HFFc6 (cell line): ENCODE measurements around the gene MTCH1. TPM values are rescaled to one million over a fixed set of nuclear protein-coding genes. Genes with fewer than 3 reads are reported as not detected.

ENCODE experiments used
- DNase-seq: peaks from one replicate; pipeline ENCODE4 v3.0.0-alpha.2; 2018
- H3K27ac Mint-ChIP-seq: 2 replicates; pipeline ENCODE4 v1.8.0; 2020; ENCODE audit warnings: mild to moderate bottlenecking, mixed read lengths
- H3K27me3 Mint-ChIP-seq: 2 replicates; pipeline ENCODE4 v1.8.0; 2021; ENCODE audit warnings: mild to moderate bottlenecking, moderate library complexity, mixed read lengths; ENCODE audit not compliant: insufficient read depth
- H3K36me3 Mint-ChIP-seq: 2 replicates; pipeline ENCODE4 v1.8.0; 2021; ENCODE audit warnings: low read depth, mixed read lengths
- H3K4me1 Mint-ChIP-seq: 2 replicates; pipeline ENCODE4 v1.8.0; 2020; ENCODE audit warnings: low read depth, mixed read lengths
- H3K4me3 Mint-ChIP-seq: 2 replicates; pipeline ENCODE4 v1.8.0; 2020; ENCODE audit warnings: mild to moderate bottlenecking, moderate library complexity, mixed read lengths
- H3K9me3 Mint-ChIP-seq: 2 replicates; pipeline ENCODE4 v1.8.0; 2020; ENCODE audit warnings: mild to moderate bottlenecking, mixed read lengths
- CTCF ChIP-seq: fragments of 200-600 bp; sonication (generic); IDR thresholded peaks from 2 replicates; pipeline ENCODE4 v1.5.0; 2021; ENCODE audit warnings: antibody characterized with exemption, mild to moderate bottlenecking
- total RNA-seq, 6 experiments: library from RNA; stranded (reverse); fragmentation: NEBNext Ultra II Directional; extraction: Animal tissue kit (Norgen Biotek cat#: 25700); gene quantifications; 2 replicates in 1 of 6; 3 replicates in 5 of 6; pipeline ENCODE4 v1.2.3, GENCODE V29; 2021

MTCH1 gene
- total RNA-seq, 6 experiments from 2014 or later = 263 to 301 (median 281) TPM

- Mint-ChIP-seq H3K27ac (no peak overlapping the region), H3K4me1 (peaks cover 17% of the 10 kb centered on the region), H3K4me3 (no peak overlapping the region), H3K27me3 (no peaks in the 10 kb centered on the region; the same call in 1 of the 2 replicates), H3K36me3 (peaks cover 38% of the 10 kb centered on the region; the same call in 1 of the 2 replicates), H3K9me3 (no peaks in the 10 kb centered on the region)
- TF ChIP-seq CTCF = no peak
- no peak for DNase-seq
These were observed 10.6 kb downstream of the MTCH1 start for GRCh38 chr6:36975231-36976006.

DNA sequence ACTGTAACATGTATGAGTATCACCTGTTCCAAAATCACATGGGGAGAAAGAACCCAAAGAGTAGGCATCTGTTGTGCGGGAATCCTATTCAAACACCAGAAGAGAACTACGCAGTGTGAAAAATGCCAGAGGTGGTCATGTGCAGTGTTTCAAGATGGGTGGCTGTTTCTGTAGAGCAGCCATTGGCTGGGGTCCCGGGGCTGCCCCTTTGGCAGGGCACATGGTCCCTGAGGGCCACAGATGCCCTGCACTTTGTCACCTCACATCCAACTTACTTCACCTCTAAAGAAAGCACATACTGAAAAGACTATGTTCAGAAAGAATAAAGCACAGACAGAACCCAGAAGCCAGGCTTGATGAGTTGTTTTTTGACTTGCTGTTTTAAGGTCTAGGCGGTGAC lies 12.3 kb downstream of the MTCH1 start:
- H3K36me3 Mint-ChIP-seq = peaks cover 42% of the 10 kb centered on the region
- H3K4me3 Mint-ChIP-seq = no peak overlapping the region
- H3K27me3 Mint-ChIP-seq = no peaks in the 10 kb centered on the region; the same call in 1 of the 2 replicates

DNA sequence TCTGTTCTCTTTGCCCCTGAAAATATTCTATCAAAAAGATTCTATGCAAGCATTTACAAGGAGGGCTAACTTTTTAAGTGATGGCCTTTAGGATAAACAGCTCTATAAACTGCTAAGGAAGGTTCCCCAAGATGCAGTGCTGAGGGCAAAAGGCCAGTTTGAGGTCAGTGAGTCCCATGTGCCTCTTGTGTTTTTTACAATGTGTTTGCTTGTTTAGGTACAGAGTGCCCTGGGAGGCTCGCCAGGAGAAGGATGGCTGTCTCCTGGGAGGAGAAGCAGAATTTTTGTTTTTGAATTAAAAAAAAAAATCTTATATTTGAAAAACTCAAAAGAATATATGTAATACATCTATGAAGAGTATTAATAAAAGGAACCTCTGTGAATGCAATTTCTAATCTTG lies 12.8 kb downstream of the MTCH1 start:
- no peak overlapping the region for H3K27ac Mint-ChIP-seq
- no peaks in the 10 kb centered on the region; the same call in 1 of the 2 replicates for H3K27me3 Mint-ChIP-seq
- no peak overlapping the region for H3K4me3 Mint-ChIP-seq
- no peaks in the 10 kb centered on the region for H3K9me3 Mint-ChIP-seq
- H3K4me1 Mint-ChIP-seq = no peaks in the 10 kb centered on the region
- DNase-seq = no peak
- no peak for TF ChIP-seq CTCF
- peaks cover 46% of the 10 kb centered on the region for H3K36me3 Mint-ChIP-seq

More for the DNA sequence above, 12.3 kb downstream of the MTCH1 start:
- DNase-seq = no peak
- TF ChIP-seq CTCF = no peak
- no peak overlapping the region for H3K27ac Mint-ChIP-seq
- H3K4me1 Mint-ChIP-seq = no peaks in the 10 kb centered on the region
- H3K9me3 Mint-ChIP-seq = no peaks in the 10 kb centered on the region

GRCh38 chr6:36971921-36972673 lies 13.9 kb downstream of the MTCH1 start:
- no peak for DNase-seq
- Mint-ChIP-seq H3K4me1 (no peaks in the 10 kb centered on the region), H3K36me3 (peaks cover 44% of the 10 kb centered on the region), H3K4me3 (no peak overlapping the region), H3K27ac (no peak overlapping the region), H3K9me3 (no peaks in the 10 kb centered on the region), H3K27me3 (no peaks in the 10 kb centered on the region; the same call in 1 of the 2 replicates)
- no peak for TF ChIP-seq CTCF

DNA sequence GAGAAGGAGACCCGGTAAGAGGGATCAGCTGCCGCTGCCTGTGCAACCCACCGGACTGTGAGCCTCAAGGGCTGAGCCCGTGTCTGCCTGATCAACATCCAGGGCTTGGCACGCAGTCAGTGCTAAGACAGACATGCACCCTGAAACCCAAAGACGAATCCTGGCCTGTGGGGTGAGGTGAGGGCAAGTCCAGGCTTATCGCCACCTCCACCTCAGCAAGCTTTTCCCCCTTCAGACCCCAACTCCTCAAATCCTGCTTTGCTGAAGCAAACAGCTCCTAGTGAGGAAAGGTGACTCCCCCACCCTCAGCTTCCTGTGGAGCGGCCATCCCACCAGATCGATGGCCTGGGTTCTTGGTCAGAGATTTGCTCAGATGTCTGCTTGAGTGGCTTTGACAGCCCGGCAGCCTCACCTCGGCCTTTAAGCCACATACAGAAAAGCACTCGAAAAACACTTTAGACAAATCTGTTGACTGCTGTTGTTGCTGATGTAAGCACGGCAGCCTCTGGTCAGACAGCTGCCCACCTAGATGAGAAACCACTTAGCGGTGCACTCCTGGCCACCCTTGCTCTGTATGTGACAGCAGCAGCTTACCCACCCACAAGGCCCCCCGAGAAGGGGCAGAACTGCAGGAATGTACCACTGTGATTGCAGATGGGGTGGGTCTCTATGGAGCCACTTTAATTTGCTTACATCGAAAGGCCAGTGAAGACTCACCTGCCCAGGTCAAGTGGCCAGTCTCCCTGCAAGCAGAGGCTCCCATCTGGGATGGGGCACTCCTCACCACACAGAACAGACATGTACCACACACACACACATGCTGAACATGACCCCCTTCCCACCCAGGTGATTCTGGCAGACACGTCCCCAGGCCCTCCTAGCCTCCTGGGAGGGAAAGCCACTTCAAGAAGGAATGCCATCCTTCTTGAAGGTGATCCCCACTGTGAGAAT lies 14.8 kb downstream of the MTCH1 start:
- no peak overlapping the region for H3K4me3 Mint-ChIP-seq
- H3K4me1 Mint-ChIP-seq = no peaks in the 10 kb centered on the region
- H3K9me3 Mint-ChIP-seq = no peaks in the 10 kb centered on the region
- TF ChIP-seq CTCF = no peak
- H3K27ac Mint-ChIP-seq = no peak overlapping the region; the same call in 1 of the 2 replicates
- H3K36me3 Mint-ChIP-seq = peaks cover 36% of the 10 kb centered on the region
- H3K27me3 Mint-ChIP-seq = no peaks in the 10 kb centered on the region; the same call in 1 of the 2 replicates
- no peak for DNase-seq
